Stomach smooth muscle (tissue), 2 donors: ENCODE data around the gene NEDD9.

Experiments used
- H3K27ac ChIP-seq: one replicate; pipeline ENCODE4 v1.7.0; 2013; ENCODE audit warnings: mild to moderate bottlenecking, low read length, inconsistent platforms
- H3K27me3 ChIP-seq, 2 donors: one replicate each; pipeline ENCODE4 v1.7.0; 2013; ENCODE audit warnings: low read length in 2 of 2; ENCODE audit not compliant: insufficient read depth in 2 of 2, control insufficient read depth in 1 of 2
- H3K36me3 ChIP-seq, 2 donors: one replicate each; pipeline ENCODE4 v1.7.0; 2013; ENCODE audit warnings: low read length in 2 of 2; ENCODE audit not compliant: control insufficient read depth in 2 of 2, insufficient read depth in 2 of 2
- H3K4me1 ChIP-seq: one replicate; pipeline ENCODE4 v1.7.0; 2013; ENCODE audit warnings: low read length; ENCODE audit not compliant: control insufficient read depth, insufficient read depth
- H3K4me3 ChIP-seq, 2 donors: one replicate each; pipeline ENCODE4 v1.7.0; 2013; ENCODE audit warnings: low read length in 2 of 2
- H3K9ac ChIP-seq, 2 donors: one replicate each; pipeline ENCODE4 v1.7.0; 2013; ENCODE audit warnings: low read length in 2 of 2, mild to moderate bottlenecking in 1 of 2
- H3K9me3 ChIP-seq, 2 donors: one replicate each; pipeline ENCODE4 v1.7.0; 2013; ENCODE audit warnings: low read length in 2 of 2; ENCODE audit not compliant: control insufficient read depth in 2 of 2
- donor health status: healthy.
- donor health status: Pancreatic carcinoma.

The NEDD9 gene

GRCh38 chr6:11172501-11173327 is 59.8 kb downstream of the NEDD9 start:
- no peaks in the 10 kb centered on the region for H3K27me3 ChIP-seq
- H3K27ac ChIP-seq, result no peak overlapping the region
- H3K4me3 ChIP-seq, result peak overlapping the region in 1 of 2 donors; percentile 29
- H3K9me3 ChIP-seq, result no peaks in the 10 kb centered on the region
- H3K9ac ChIP-seq, result no peak overlapping the region
- H3K36me3 ChIP-seq, result no peaks in the 10 kb centered on the region
- peaks cover 3% of the 10 kb centered on the region for H3K4me1 ChIP-seq

DNA sequence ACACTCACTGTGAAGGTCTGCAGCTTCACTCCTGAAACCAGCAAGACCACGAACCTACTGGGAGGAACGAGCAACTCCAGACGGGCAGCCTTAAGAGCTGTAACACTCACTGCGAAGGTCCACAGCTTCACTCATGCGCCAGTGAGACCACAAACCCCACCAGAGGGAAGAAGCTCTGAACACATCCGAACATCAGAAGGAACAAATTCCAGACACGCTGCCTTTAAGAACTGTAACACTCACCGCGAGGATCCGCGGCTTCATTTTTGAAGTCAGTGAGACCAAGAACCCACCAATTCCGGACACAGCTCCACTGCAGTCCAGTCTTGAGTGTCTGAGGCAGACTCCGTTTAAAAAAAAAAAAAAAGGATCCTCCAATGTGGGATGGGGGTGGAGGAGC is 60.5 kb downstream of the NEDD9 start:
- Histone ChIP-seq H3K9me3 (no peaks in the 10 kb centered on the region), H3K4me3 (no peak overlapping the region), H3K9ac (no peak overlapping the region), H3K27ac (no peak overlapping the region), H3K27me3 (no peaks in the 10 kb centered on the region), H3K4me1 (peaks cover 3% of the 10 kb centered on the region), H3K36me3 (no peaks in the 10 kb centered on the region)

DNA sequence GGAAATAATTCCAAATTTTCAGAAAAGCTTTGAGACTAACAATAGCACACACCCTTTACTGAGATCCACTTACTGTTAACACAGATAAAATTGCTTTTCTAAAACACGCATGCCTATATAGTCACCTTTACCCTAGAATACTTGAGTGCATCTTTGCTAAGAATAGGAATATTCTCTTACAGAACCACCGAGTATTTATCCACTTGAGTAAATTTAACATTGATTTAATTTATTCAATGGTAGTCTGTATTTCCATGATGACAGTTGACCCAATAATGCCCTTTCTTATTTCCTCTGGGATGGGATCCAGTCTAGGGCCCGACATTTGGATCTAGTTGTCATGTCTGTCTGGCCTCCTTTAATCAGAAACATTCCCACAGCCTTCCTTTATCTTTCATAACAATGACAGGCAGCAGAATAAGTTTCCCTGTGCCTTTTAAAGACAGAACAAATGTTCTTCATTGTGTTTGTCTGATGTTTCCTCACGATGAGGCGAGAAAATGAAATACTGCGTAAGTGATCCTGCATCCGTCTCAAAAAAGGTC is 64.3 kb downstream of the NEDD9 start:
- peaks cover 3% of the 10 kb centered on the region for H3K4me1 ChIP-seq
- no peak overlapping the region for H3K4me3 ChIP-seq
- no peaks in the 10 kb centered on the region for H3K27me3 ChIP-seq
- H3K27ac ChIP-seq, result no peak overlapping the region
- no peak overlapping the region for H3K9ac ChIP-seq
- H3K9me3 ChIP-seq, result no peaks in the 10 kb centered on the region
- H3K36me3 ChIP-seq, result no peaks in the 10 kb centered on the region

DNA sequence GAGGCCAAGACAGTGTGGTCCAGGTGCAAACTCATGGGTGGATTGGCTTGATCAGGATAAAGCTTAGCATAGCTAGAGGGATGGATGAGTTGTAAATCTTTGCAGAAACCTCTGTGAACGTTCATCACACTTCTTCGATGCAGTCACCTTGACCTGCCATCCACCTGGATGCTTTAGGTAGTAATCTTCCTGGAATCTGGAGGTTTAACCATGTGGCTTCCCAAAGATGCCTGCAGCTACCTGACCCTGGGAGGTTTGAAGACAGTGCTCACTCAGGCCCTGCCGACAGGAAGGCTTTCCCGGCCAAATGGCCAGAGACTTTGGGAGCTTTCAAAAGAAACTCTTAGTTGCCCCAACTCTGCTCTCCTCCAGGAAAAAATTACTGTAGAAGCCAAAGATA is 65.5 kb downstream of the NEDD9 start:
- Histone ChIP-seq H3K27ac (no peak overlapping the region), H3K27me3 (no peaks in the 10 kb centered on the region), H3K4me1 (no peaks in the 10 kb centered on the region), H3K36me3 (no peaks in the 10 kb centered on the region), H3K9me3 (no peaks in the 10 kb centered on the region), H3K9ac (no peak overlapping the region), H3K4me3 (no peak overlapping the region)

- Histone ChIP-seq H3K36me3 (no peaks in the 10 kb centered on the region), H3K4me3 (no peak overlapping the region), H3K27me3 (no peaks in the 10 kb centered on the region), H3K9ac (no peak overlapping the region), H3K4me1 (no peaks in the 10 kb centered on the region), H3K9me3 (no peaks in the 10 kb centered on the region), H3K27ac (no peak overlapping the region)
Measured at GRCh38 chr6:11164717-11165646, 67.5 kb downstream of the NEDD9 start.

DNA sequence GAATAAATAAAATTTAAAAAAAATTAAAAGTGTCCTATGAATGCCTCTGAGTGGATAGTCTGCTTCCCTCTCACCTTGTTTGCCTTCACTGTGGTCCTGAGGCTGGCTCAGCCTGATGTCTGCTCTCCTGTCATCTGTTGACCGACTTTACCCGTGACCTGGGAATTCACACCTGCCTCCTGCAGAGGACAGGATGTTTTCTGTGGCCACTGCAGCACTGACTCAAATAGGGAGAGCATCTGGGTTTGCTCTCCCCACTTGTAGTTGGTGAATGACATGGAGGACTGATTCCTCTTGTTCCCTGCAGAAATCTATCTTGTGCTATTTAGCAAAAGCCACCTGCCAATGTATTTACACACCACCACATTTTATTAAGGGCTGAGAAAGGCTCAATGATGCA is 68.5 kb downstream of the NEDD9 start:
- Histone ChIP-seq H3K27me3 (no peaks in the 10 kb centered on the region), H3K9ac (no peak overlapping the region), H3K4me1 (no peaks in the 10 kb centered on the region), H3K27ac (no peak overlapping the region), H3K36me3 (no peaks in the 10 kb centered on the region), H3K4me3 (no peak overlapping the region), H3K9me3 (no peaks in the 10 kb centered on the region)

DNA sequence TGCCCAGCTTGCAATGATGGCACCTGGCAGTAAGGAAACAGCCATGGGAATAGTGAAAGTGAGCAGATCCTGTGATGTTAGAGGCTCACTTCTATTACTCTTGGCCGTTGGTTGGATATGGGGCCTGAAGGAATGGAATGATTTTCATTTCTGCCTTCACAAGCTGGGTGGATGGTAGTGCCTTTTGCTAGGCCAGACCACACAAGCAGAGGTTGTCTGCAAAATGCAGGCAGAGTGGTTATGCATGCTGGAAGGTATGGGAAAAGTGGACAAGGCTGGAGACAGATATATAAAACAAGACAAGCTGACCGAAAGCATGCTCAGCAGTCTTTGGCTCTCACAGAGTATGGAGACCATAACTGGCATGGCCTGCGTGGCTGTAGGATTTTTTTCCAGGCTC is 70.2 kb downstream of the NEDD9 start:
- no peak overlapping the region for H3K4me3 ChIP-seq
- no peaks in the 10 kb centered on the region for H3K36me3 ChIP-seq
- no peaks in the 10 kb centered on the region for H3K9me3 ChIP-seq
- no peaks in the 10 kb centered on the region for H3K27me3 ChIP-seq
- no peak overlapping the region for H3K27ac ChIP-seq
- H3K4me1 ChIP-seq, result no peaks in the 10 kb centered on the region
- H3K9ac ChIP-seq, result no peak overlapping the region

DNA sequence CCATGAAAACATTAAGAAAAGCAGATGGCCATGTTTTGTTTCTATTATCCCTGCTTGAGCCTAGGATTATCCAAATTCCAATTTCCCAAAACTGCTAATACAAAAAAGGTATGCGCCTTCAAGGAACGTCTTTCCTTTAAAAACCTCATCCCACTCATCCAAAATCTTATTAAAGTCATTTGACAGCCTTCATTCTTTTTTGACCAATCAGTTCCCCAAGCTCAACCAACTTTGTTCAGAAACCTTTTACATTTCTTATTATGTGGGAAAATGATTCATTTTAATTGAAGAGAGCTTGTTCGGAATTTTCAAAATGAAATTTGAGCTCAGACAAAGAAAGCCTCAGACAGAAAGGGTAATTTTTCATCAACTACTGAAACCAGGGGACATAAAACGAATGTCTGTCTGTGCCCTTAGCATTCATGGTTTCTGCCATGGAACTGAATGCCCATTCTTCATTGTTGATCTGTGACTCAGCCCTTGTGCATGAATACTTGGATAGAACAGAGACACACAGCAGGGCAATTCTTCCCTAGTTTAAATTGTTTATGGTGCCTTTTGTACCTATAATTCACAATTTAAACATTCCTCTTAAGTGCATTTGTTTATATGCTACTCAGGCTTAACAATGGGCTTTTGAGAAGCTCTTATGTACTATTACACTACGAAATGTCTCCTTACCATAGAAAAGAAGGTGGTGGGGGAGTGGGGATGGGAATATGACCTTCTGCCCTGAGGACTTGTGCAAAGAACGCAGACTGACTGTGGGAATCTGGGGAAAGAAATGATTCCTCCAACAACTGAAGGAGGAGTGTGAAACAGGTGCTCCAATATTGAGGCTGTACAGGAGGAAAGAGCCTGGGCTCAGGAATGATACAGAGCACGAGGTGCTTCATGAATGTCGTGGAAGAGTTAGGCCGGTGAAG is 71.2 kb downstream of the NEDD9 start:
- Histone ChIP-seq H3K27me3 (no peaks in the 10 kb centered on the region), H3K27ac (no peak overlapping the region), H3K9me3 (no peaks in the 10 kb centered on the region), H3K9ac (no peak overlapping the region), H3K36me3 (no peaks in the 10 kb centered on the region), H3K4me3 (no peak overlapping the region), H3K4me1 (no peaks in the 10 kb centered on the region)

DNA sequence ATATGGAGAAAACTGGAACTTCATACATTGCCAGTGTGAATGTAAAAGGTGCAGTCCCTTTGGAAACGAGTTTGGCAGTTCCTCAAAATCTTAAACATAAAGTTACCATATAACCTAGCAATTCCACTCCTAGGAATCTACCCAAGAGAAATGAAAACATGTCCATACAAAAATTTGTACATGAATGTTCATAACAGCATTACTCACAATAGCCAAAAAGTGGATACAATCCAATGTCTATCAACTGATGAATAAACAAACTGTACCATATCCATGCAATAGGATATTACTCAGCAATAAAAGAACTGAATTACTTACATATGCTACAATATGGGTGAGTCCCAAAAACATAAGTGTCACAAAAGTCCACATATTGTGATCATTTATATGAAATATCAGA is 72.3 kb downstream of the NEDD9 start:
- H3K4me1 ChIP-seq, result no peaks in the 10 kb centered on the region
- no peak overlapping the region for H3K4me3 ChIP-seq
- H3K36me3 ChIP-seq, result no peaks in the 10 kb centered on the region
- H3K27ac ChIP-seq, result no peak overlapping the region
- no peaks in the 10 kb centered on the region for H3K9me3 ChIP-seq
- H3K27me3 ChIP-seq, result no peaks in the 10 kb centered on the region
- no peak overlapping the region for H3K9ac ChIP-seq

DNA sequence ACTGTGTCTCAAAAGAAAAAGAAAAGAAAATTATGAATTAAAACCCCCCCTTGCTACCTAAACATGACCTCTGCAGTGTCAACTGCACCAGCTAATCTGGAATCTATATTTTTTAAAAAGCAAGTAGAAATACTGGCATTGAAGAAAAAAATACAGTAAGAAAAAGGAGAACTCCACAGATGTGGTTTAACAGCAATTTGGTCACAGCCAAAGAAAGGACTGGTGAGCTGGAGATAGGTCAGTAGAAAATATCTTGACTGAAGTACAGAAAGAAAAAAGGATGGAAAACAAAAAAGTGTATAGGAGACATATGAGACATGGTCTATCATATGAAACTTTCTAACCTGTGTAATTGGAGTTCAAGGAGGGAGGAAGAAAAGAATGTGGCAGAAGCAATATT is 76.9 kb downstream of the NEDD9 start:
- no peak overlapping the region for H3K27ac ChIP-seq
- no peaks in the 10 kb centered on the region for H3K4me1 ChIP-seq
- no peak overlapping the region for H3K9ac ChIP-seq
- H3K9me3 ChIP-seq, result no peaks in the 10 kb centered on the region
- no peaks in the 10 kb centered on the region for H3K36me3 ChIP-seq
- H3K4me3 ChIP-seq, result no peak overlapping the region
- no peaks in the 10 kb centered on the region for H3K27me3 ChIP-seq
